Astrocyte of the spinal cord (primary cell): ENCODE results near the gene THSD7B.

Experiments used
- DNase-seq: peaks from one replicate; pipeline ENCODE4 v3.0.0; 2011; ENCODE audit warnings: low read depth, low spot score
- H3K4me3 ChIP-seq: 2 replicates; pipeline ENCODE4 v1.5.1; 2011; ENCODE audit warnings: low read depth, mild to moderate bottlenecking, low read length, moderate library complexity
- CTCF ChIP-seq: IDR thresholded peaks from 2 replicates; pipeline ENCODE4 v1.5.1; 2012; ENCODE audit warnings: low read depth, mild to moderate bottlenecking, low read length, inconsistent platforms
- in situ Hi-C: cut with HindIII; loops from 2 replicates; pipeline ENCODE4 v1.10.0; 2017; ENCODE audit warnings: low sequenced_read_pairs

THSD7B gene

GRCh38 chr2:137206069-137206468 lies 440.7 kb downstream of the THSD7B start:
- in situ Hi-C loops: no loop called here
- DNase-seq: no peak
- TF ChIP-seq CTCF: no peak
- no peak overlapping the region for H3K4me3 ChIP-seq

- H3K4me3 ChIP-seq: no peak overlapping the region
- no peak for DNase-seq
- no peak for TF ChIP-seq CTCF
- in situ Hi-C loops: no loop called here
Observed at GRCh38 chr2:137207030-137207429, 441.7 kb downstream of the THSD7B start.

GRCh38 chr2:137208431-137208891 lies 443.1 kb downstream of the THSD7B start:
- DNase-seq: peak; percentile 68
- no peak overlapping the region for H3K4me3 ChIP-seq
- in situ Hi-C loops: no loop called here
- TF ChIP-seq CTCF: no peak

GRCh38 chr2:137210039-137210438 lies 444.7 kb downstream of the THSD7B start:
- TF ChIP-seq CTCF: no peak
- in situ Hi-C loops: no loop called here
- no peak for DNase-seq
- no peak overlapping the region for H3K4me3 ChIP-seq

GRCh38 chr2:137211761-137212160 lies 446.4 kb downstream of the THSD7B start:
- no peak for DNase-seq
- no peak overlapping the region for H3K4me3 ChIP-seq
- in situ Hi-C loops: no loop called here
- no peak for TF ChIP-seq CTCF

GRCh38 chr2:137220438-137220993 lies 455.2 kb downstream of the THSD7B start:
- TF ChIP-seq CTCF: no peak
- in situ Hi-C loops: no loop called here
- DNase-seq: peak; percentile 69

More at GRCh38 chr2:137220438-137220993, 455.2 kb downstream of the THSD7B start:
- H3K4me3 ChIP-seq: no peak overlapping the region
